PFSK-1 (cell line): ENCODE measurements around the gene KSR1.

ENCODE experiments used
- FOXP2 ChIP-seq: optimal IDR thresholded peaks from 2 replicates; pipeline ENCODE3; 2011; ENCODE audit warnings: borderline replicate concordance, control low read depth, inconsistent platforms; ENCODE audit not compliant: insufficient read depth; ENCODE audit errors: extremely low read length, extremely low read depth
- POLR2AphosphoS5 ChIP-seq: IDR thresholded peaks from 2 replicates; pipeline ENCODE4 v1.6.1; 2012; ENCODE audit warnings: low read depth, mild to moderate bottlenecking, control low read depth, low read length, moderate library complexity
- REST ChIP-seq, 2 experiments: IDR thresholded peaks; 2 replicates each; pipeline versions ENCODE4 v1.6.1 to v1.8.0; 2011 to 2012; ENCODE audit warnings: low read depth in 2 of 2, low read length in 2 of 2, control low read depth in 1 of 2, inconsistent platforms in 1 of 2, mild to moderate bottlenecking in 1 of 2, moderate library complexity in 1 of 2; ENCODE audit not compliant: insufficient read depth in 1 of 2
- SIN3A ChIP-seq: IDR thresholded peaks from 2 replicates; pipeline ENCODE4 v1.6.1; 2012; ENCODE audit warnings: mild to moderate bottlenecking, low read length, moderate library complexity, borderline replicate concordance; ENCODE audit not compliant: insufficient read depth
- TAF1 ChIP-seq: IDR thresholded peaks from 2 replicates; pipeline ENCODE4 v1.6.1; 2012; ENCODE audit warnings: low read length, control low read depth, borderline replicate concordance; ENCODE audit not compliant: insufficient read depth

KSR1 gene

DNA sequence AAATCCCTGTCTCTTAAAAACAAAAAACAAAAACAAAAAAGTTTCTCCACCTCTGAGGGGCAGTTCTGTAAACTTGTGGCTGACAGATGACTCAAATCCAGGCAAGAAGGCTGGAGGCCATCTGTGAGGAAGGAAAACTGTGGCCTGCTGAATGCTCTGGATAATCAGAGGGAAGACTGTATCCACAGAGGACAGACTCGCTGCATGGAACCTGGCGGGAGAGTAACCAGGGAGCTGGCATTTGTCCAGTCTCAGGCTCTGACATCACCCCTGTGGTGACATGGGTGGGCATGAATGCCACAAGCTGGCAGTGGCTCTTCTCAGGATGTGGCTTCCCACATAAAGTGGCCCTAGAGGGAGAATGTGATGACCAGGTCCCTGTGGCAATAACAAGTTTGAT, 2.8 kb upstream of the KSR1 start:
- TF ChIP-seq TAF1, result no peak

GRCh38 chr17:27454089-27454488, 2.2 kb upstream of the KSR1 start:
- TF ChIP-seq POLR2AphosphoS5 (no peak), REST (IDR thresholded peaks at IDR 0.05; ENCODE audit: insufficient read depth in 1 of 2, low read depth in 2 of 2, low read length in 2 of 2) (0 out of 4 replicates have a peak, but pooled peaks of 1 of the 2 experiments have one; percentile 46)

DNA sequence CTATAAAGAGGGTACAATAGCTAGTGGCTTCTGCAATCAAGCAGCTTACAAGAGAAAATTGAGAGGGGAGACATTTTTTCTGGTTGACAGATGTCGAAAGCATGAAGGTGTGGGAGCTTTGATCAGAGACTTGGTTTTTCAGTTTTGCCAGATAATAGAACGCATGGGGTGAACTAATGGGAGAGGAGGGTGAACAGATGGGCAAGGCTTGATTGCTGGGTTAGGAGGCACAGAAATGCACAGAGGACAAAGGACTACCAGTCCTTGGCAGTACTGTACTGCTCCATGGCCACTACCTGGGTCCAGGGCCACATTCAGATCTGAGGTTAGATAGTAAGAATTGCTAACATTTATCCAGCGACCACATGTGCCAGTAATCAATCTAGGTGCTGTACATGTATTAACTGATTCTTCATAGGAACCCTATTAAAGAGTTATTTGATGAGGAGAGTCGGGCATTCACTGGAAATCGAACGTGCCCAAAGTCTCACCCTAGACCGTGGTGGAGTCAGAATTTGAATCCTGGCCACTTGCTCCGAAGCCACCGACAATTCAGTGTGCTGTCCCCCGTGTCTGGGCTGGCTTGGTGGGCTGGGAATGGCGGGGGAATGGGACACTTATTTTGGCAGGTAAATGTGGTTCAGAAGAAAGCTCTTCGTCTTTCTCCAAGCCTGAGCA, 873 bp upstream of the KSR1 start:
- TF ChIP-seq FOXP2 (no peak), REST (IDR thresholded peaks at IDR 0.05; ENCODE audit: insufficient read depth in 1 of 2, low read depth in 2 of 2, low read length in 2 of 2) (no peak)

- TF ChIP-seq TAF1 (no peak), POLR2AphosphoS5 (no peak), REST (IDR thresholded peaks at IDR 0.05; ENCODE audit: insufficient read depth in 1 of 2, low read depth in 2 of 2, low read length in 2 of 2) (no peak), FOXP2 (no peak), SIN3A (no peak)
These were observed 572 bp downstream of the KSR1 start for GRCh38 chr17:27456681-27457359.

DNA sequence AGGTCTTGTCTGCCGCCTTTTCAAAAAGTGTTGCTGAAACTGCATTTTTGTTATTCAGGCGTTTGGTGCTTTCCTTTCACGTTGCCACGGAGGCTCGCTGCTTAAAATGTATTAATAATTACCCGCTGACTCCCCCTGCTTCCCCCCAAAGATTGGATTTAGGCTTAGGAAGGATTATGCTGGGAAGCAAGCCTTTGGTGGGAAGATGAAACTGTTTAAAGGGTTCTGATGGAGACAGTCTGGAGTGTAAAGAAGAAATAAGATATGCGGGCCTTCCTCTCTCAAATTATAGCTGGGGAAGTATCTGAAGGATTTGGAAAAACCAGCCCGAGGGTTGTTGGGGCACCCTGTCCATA, 1.1 kb downstream of the KSR1 start:
- no peak for TF ChIP-seq TAF1
- TF ChIP-seq FOXP2, result no peak
- TF ChIP-seq SIN3A, result no peak
- no peak for TF ChIP-seq REST (IDR thresholded peaks at IDR 0.05; ENCODE audit: insufficient read depth in 1 of 2, low read depth in 2 of 2, low read length in 2 of 2)
- TF ChIP-seq POLR2AphosphoS5, result no peak
